GM12878 (cell line): ENCODE data around the gene SH2D7. TPM values are rescaled to one million over a fixed set of nuclear protein-coding genes. Genes with fewer than 3 reads are reported as not detected.
A peak's percentile ranks its signal among the peaks of the same experiment; 100 is the strongest.

Experiments used
- ATAC-seq: fragments of 200-7000 bp; cut with Tn5 transposase; 3 replicates; pipeline ENCODE4 v1.9.1; 2020; ENCODE audit warnings: mild to moderate bottlenecking, moderate library complexity
- BruUV-seq: library from RNA; stranded (reverse); fragments of 400-500 nt; replicated peaks from 2 replicates; lab custom pipeline; 2021; lab: Mats Ljungman, UMichigan
- CTCF ChIA-PET: fragments of 300-600 bp; sonication (Branson Sonifier 250); formaldehyde crosslinking; extraction: SDS; loops from one replicate; lab custom pipeline; 2021; ENCODE audit warnings: inconsistent platforms; lab: Yijun Ruan, JAX
- POLR2A ChIA-PET: fragments of 350-600 bp; formaldehyde crosslinking; extraction: SDS; loops from one replicate; lab custom pipeline; 2021; ENCODE audit warnings: inconsistent platforms; lab: Charles Lee
- RAD21 ChIA-PET: fragments of 300-600 bp; sonication (Branson Sonifier 250); formaldehyde crosslinking; loops from one replicate; lab custom pipeline; 2023; ENCODE audit warnings: antibody characterized with exemption; ENCODE audit not compliant: unreplicated experiment; lab: Charles Lee
- SMC1A ChIA-PET: fragments of 300-600 bp; sonication (Branson Sonifier 250); formaldehyde crosslinking; loops from one replicate; lab custom pipeline; 2023; ENCODE audit not compliant: unreplicated experiment, uncharacterized antibody; lab: Charles Lee
- DNase-seq: peaks from one replicate; pipeline ENCODE4 v3.0.0-alpha.2; 2011; ENCODE audit warnings: low read depth, low spot score
- FAIRE-seq: peaks from 3 replicates; lab custom pipeline; 2011; peaks lifted over from hg19 to GRCh38; lab: Jason Lieb, UNC
- H2AFZ ChIP-seq: 2 replicates; pipeline ENCODE4 v1.6.0; 2011; ENCODE audit warnings: low read depth, low read length, control low read depth; ENCODE audit not compliant: control insufficient read depth
- H3K27ac ChIP-seq: 2 replicates; pipeline ENCODE4 v1.5.1; 2011; ENCODE audit warnings: control low read depth; ENCODE audit not compliant: control insufficient read depth, insufficient read depth
- H3K27me3 ChIP-seq, 2 experiments: replicated peaks in 1 of 2; 2 replicates each; pipeline versions ENCODE4 v1.6.0 to v1.6.1; 2011; ENCODE audit warnings: low read length in 1 of 2; ENCODE audit not compliant: control insufficient read depth in 2 of 2, insufficient read depth in 2 of 2
- H3K36me3 ChIP-seq, 2 experiments: 2 replicates each; pipeline ENCODE4 v1.5.1; 2011; ENCODE audit warnings: low read length in 1 of 2; ENCODE audit not compliant: control insufficient read depth in 2 of 2, insufficient read depth in 2 of 2
- H3K4me1 ChIP-seq: 2 replicates; pipeline ENCODE4 v1.6.1; 2011; ENCODE audit warnings: mild to moderate bottlenecking, low read length, moderate library complexity, mixed read lengths; ENCODE audit not compliant: control insufficient read depth, insufficient read depth
- H3K4me2 ChIP-seq: 2 replicates; pipeline ENCODE4 v1.6.0; 2011; ENCODE audit warnings: control low read depth; ENCODE audit not compliant: control insufficient read depth, insufficient read depth
- H3K4me3 ChIP-seq: fragments of 200-600 bp; sonication (generic); 2 replicates; pipeline ENCODE4 v1.5.1; 2016
- H3K79me2 ChIP-seq: 2 replicates; pipeline ENCODE4 v1.6.0; 2011; ENCODE audit warnings: low read length; ENCODE audit not compliant: control insufficient read depth, insufficient read depth
- H3K9ac ChIP-seq: 2 replicates; pipeline ENCODE4 v1.8.0; 2011; ENCODE audit warnings: low read length, control low read depth, mixed read lengths; ENCODE audit not compliant: control insufficient read depth, insufficient read depth
- H3K9me3 ChIP-seq: replicated peaks from 3 replicates; pipeline ENCODE4 v1.5.1; 2011; ENCODE audit warnings: mild to moderate bottlenecking, low read length; ENCODE audit not compliant: control insufficient read depth, insufficient read depth
- H4K20me1 ChIP-seq: 2 replicates; pipeline ENCODE4 v1.6.0; 2011; ENCODE audit not compliant: control insufficient read depth, insufficient read depth
- EP300 ChIP-seq, 2 experiments: fragments of 150-350 bp in 1 of 2; IDR thresholded peaks; 2 replicates each; pipeline ENCODE4 v1.6.1; 2011 to 2012; ENCODE audit warnings: low read depth in 2 of 2, low read length in 2 of 2, borderline replicate concordance in 1 of 2, improper control_type of control experiment in 1 of 2, inconsistent platforms in 1 of 2; ENCODE audit not compliant: control insufficient read depth in 1 of 2
- ETV6 ChIP-seq, 2 experiments: fragments of 450-650 bp in 1 of 2; IDR thresholded peaks in 1 of 2; conservative IDR thresholded peaks in 1 of 2; 2 replicates each; pipeline ENCODE4 v1.6.1; 2014; ENCODE audit warnings: antibody characterized with exemption in 1 of 2, borderline replicate concordance in 1 of 2, low read depth in 1 of 2, mild to moderate bottlenecking in 1 of 2, moderate library complexity in 1 of 2
- SMARCA5 ChIP-seq: fragments of 450-650 bp; IDR thresholded peaks from 2 replicates; pipeline ENCODE4 v1.6.1; 2017; ENCODE audit warnings: mild to moderate bottlenecking
- WGBS: methylation state at CpG from one replicate; pipeline ENCODE4 v1.1.6; 2016; ENCODE audit warnings: low lambda C conversion rate; ENCODE audit not compliant: insufficient replicate concordance, insufficient coverage; ENCODE audit errors: missing lambda C conversion rate; 5-methylcytosine and 5-hydroxymethylcytosine counted together
- in situ Hi-C: fragments of 300-500 bp; cut with MboI; formaldehyde crosslinking; loops from 9 replicates; pipeline ENCODE4 v1.14.3; 2018; ENCODE audit warnings: mixed read lengths
- intact Hi-C: fragments of 100-400 bp; cut with micrococcal nuclease; formaldehyde crosslinking; loops from one replicate; pipeline ENCODE4 v1.14.2; 2022; ENCODE audit not compliant: unreplicated experiment
- polyA plus RNA-seq, 11 experiments: library from polyadenylated mRNA; depleted of rRNA in 4 of 11; unstranded in 6 of 11; stranded (reverse) in 5 of 11; fragments of >200 nt; fragmentation: Nextera tagmentation in 4 of 11; fragmentation: Illumina TruSeq in 1 of 11; extraction: Ambion mirVana in 4 of 11; extraction: Trizol in 1 of 11; gene quantifications; 1 replicate in 1 of 11; 2 replicates in 10 of 11; pipeline versions ENCODE4 v1.2.1 to v1.2.3, GENCODE V29; 2011 to 2016; ENCODE audit warnings: inconsistent platforms in 2 of 11, missing spikeins in 2 of 11, low read depth in 1 of 11
- total RNA-seq, 4 experiments: library from RNA; depleted of rRNA in 3 of 4; stranded (reverse); fragments of >200 nt in 3 of 4; fragmentation: Illumina TruSeq in 1 of 4; extraction: Trizol in 1 of 4; gene quantifications; 2 replicates each; pipeline versions ENCODE4 v1.2.1 to v1.2.3, GENCODE V29; 2013 to 2021

Gene SH2D7
- total and polyA plus RNA-seq, 10 of the 15 experiments (the other 5 are each of a cell fraction or from before 2014, with no cell fraction given) = 0.04 to 0.06 TPM; not detected in 8

DNA sequence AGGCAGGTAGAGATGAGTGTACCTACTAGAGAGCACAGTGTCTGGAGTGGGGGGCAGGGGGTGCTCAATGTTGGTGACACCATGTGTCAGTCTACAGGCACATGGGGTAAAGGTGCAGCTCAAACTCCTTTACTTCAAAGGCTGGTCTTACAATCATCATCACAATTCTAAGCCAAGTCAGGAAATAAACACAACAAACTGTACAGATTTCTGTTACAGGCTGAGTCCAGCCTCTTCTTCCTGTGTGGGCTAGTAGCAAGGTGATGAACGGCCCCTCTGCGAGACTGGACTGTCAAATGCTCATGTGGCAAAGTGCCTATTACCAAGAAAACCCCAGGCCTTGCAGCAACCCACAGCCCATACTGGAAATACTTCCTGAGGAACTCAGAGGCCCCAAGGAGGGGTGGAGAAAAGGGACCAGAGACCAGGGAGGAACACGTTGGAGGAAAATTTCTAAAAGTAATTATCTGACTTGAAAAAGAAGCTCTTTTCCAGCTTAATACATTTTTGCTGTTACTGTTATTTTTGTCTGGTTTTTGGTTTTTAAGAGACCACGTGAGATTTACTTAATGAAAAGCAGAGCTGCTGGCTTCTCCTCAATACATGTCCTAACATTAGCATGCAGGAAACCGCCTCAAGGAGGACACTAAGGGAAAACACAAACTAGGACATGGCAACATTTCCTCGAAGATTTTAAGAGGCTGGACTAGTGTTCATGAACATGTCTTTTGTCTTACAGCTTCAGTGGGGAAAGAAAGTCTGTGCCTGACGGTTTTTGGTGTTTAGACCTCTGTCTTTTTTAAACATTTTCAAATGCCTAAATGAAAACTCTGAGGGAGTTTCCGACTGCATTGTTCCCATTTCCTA is 44.4 kb upstream of the SH2D7 start:
- peaks cover 5 to 18% of the 10 kb centered on the region in 2 experiments for H3K36me3 ChIP-seq
- TF ChIP-seq EP300 (IDR thresholded peaks at IDR 0.05; ENCODE audit: borderline replicate concordance in 1 of 2, control insufficient read depth in 1 of 2, low read depth in 2 of 2, low read length in 2 of 2) = 0 out of 4 replicates have a peak, but pooled peaks of 1 of the 2 experiments have one; percentile 15
- 0 out of 4 replicates have a peak, but pooled peaks of 1 of the 2 experiments have one; percentile 14 for TF ChIP-seq ETV6 (conservative IDR thresholded peaks at IDR 0.05 in 1 of 2, IDR thresholded peaks at IDR 0.05 in 1 of 2; ENCODE audit: borderline replicate concordance in 1 of 2, low read depth in 1 of 2)
- no peak for TF ChIP-seq SMARCA5
- no peak overlapping the region; the same call in 1 of the 2 replicates for H3K4me2 ChIP-seq
- ChIA-PET CTCF (interaction anchor here (0.6 to 9.1 kb wide), 8 partner anchors 8 to 444 kb away, joined by 3 to 158 read pairs (median 8); partner anchors contain the start of gene TBC1D2B), RAD21 (interaction anchor here (0.7 to 2.7 kb wide), 12 partner anchors 9 to 60 kb away, joined by 3 to 10 read pairs (median 4); no protein-coding TSS in a partner anchor), POLR2A (interaction anchor here (0.6 to 4.6 kb wide), 8 partner anchors 9 to 896 kb away, joined by 3 to 50 read pairs (median 4); no protein-coding TSS in a partner anchor), SMC1A (interaction anchor here (1.2 to 14.4 kb wide), 6 partner anchors 12 to 82 kb away, joined by 3 to 305 read pairs (median 54); no protein-coding TSS in a partner anchor)
- no TSS peak for BruUV-seq
- intact Hi-C loops (no loop called here), in situ Hi-C loops (no loop called here)
- FAIRE-seq (no peak), DNase-seq (no peak), ATAC-seq (no peak)
- no peaks in the 10 kb centered on the region for H3K27me3 ChIP-seq
- H4K20me1 ChIP-seq = no peaks in the 10 kb centered on the region
- H3K4me1 ChIP-seq = peaks cover 63% of the 10 kb centered on the region
- 92% methylated on average over 8 of the region's 8 CpGs for WGBS
- H3K9ac ChIP-seq = no peak overlapping the region
- H2AFZ ChIP-seq = no peak overlapping the region; the same call in 1 of the 2 replicates
- H3K79me2 ChIP-seq = peaks cover 20% of the 10 kb centered on the region
- H3K27ac ChIP-seq = peak overlapping the region; percentile 60
- no peaks in the 10 kb centered on the region for H3K9me3 ChIP-seq
- H3K4me3 ChIP-seq = no peak overlapping the region
